Peyer's patch (tissue), 4 donors: ENCODE data around the gene TM7SF2.

Experiments used
- CTCF ChIP-seq, 6 experiments: fragments of 450-650 bp in 4 of 6; fragments of 200-600 bp in 2 of 6; sonication (generic) in 1 of 6; IDR thresholded peaks; one replicate each; pipeline ENCODE4 v1.5.1; 2017 to 2019; ENCODE audit warnings: antibody characterized with exemption in 6 of 6, mild to moderate bottlenecking in 3 of 6, moderate library complexity in 1 of 6
- POLR2A ChIP-seq, 2 donors: fragments of 450-650 bp; IDR thresholded peaks; one replicate each; pipeline ENCODE4 v1.5.1; 2017; ENCODE audit warnings: antibody characterized with exemption in 2 of 2, mild to moderate bottlenecking in 2 of 2, moderate library complexity in 2 of 2

GRCh38 chr11:65136515-65137096 is 24.9 kb downstream of the TM7SF2 start:
- TF ChIP-seq CTCF (IDR thresholded peaks at IDR 0.05) (no peak), POLR2A (IDR thresholded peaks at IDR 0.05) (no peak)
